Adrenal gland (tissue), 5 donors: ENCODE results near the gene LRBA.

ENCODE experiments used
- POLR2A ChIP-seq, 2 donors: fragments of 450-650 bp; IDR thresholded peaks; one replicate each; pipeline ENCODE4 v1.6.1; 2017; ENCODE audit warnings: antibody characterized with exemption in 2 of 2, mild to moderate bottlenecking in 2 of 2, moderate library complexity in 1 of 2
- TF ChIP-seq, protein P1 (sequence below), 6 experiments: fragments of 450-650 bp in 4 of 6; fragments of 200-600 bp in 2 of 6; sonication (generic) in 1 of 6; IDR thresholded peaks; 1 replicate in 5 of 6; 2 replicates in 1 of 6; pipeline versions ENCODE4 v1.5.1 to v1.8.0; 2016 to 2021; ENCODE audit warnings: antibody characterized with exemption in 6 of 6, mild to moderate bottlenecking in 2 of 6, moderate library complexity in 1 of 6
- donor health status: DM: no; HTN: no; CAD: no.

DNA sequence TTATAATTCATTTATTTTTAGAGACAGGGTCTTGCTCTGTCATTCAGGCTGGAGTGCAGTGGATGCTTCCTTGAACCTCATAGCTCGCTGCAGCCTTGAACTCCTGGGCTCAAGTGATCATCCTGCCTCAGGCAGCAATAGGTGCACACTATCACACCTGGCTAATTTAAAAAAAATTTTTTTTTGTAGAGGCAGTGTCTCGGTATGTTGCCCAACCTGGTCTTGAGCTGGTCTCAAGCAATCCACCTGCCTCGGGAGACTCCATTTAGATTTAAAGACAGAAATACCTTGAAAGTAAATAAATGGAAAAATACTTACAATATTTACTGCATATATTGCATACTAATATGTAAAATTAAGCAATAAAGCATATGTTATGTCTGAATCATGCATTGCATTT, 473.4 kb downstream of the LRBA start:
- no peak for TF ChIP-seq POLR2A (IDR thresholded peaks at IDR 0.05)
- TF ChIP-seq, protein P1, sequence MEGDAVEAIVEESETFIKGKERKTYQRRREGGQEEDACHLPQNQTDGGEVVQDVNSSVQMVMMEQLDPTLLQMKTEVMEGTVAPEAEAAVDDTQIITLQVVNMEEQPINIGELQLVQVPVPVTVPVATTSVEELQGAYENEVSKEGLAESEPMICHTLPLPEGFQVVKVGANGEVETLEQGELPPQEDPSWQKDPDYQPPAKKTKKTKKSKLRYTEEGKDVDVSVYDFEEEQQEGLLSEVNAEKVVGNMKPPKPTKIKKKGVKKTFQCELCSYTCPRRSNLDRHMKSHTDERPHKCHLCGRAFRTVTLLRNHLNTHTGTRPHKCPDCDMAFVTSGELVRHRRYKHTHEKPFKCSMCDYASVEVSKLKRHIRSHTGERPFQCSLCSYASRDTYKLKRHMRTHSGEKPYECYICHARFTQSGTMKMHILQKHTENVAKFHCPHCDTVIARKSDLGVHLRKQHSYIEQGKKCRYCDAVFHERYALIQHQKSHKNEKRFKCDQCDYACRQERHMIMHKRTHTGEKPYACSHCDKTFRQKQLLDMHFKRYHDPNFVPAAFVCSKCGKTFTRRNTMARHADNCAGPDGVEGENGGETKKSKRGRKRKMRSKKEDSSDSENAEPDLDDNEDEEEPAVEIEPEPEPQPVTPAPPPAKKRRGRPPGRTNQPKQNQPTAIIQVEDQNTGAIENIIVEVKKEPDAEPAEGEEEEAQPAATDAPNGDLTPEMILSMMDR (IDR thresholded peaks at IDR 0.05): no peak
